Left ventricle myocardium superior (tissue), 1 donor: ENCODE data around the gene IL2. TPM values are rescaled to one million over a fixed set of nuclear protein-coding genes. Genes with fewer than 3 reads are reported as not detected.

Experiments
- ATAC-seq: fragments of 200-7000 bp; cut with Tn5 transposase; one replicate; pipeline ENCODE4 v1.9.1; 2020; ENCODE audit warnings: mild to moderate bottlenecking, moderate library complexity
- DNase-seq: peaks from one replicate; pipeline ENCODE4 v3.0.0-alpha.2; 2020
- intact Hi-C: fragments of 100-400 bp; cut with micrococcal nuclease; formaldehyde crosslinking; loops from one replicate; pipeline ENCODE4 v1.11.0; 2022
- long read RNA-seq: library from polyadenylated mRNA; unstranded; transcript quantifications from one replicate; pipeline ENCODE4 v2.0.0, GENCODE V29; 2021
- total RNA-seq: library from RNA; stranded (reverse); fragmentation: NEBNext Ultra II Directional; extraction: Animal tissue kit (Norgen Biotek cat#: 25700); gene quantifications from one replicate; pipeline ENCODE4 v1.2.1, GENCODE V29; 2021
- donor health status: DM: no; HTN: yes; CAD: no; lungs with severe emphysema.

Gene IL2
- not detected for total RNA-seq
- long read RNA-seq: 0 reads

- DNase-seq (no peak), ATAC-seq (no peak)
- intact Hi-C loops: no loop called here
These were observed at the start of gene IL2 for GRCh38 chr4:122456231-122457116. TSS of gene IL2 (minus strand) at chr4:122456725. CDS start at chr4:122456440, 285 bp downstream.

- ATAC-seq (no peak), DNase-seq (no peak)
- intact Hi-C loops: no loop called here
These were observed 46.7 kb upstream of the IL2 start for GRCh38 chr4:122503214-122503613.

GRCh38 chr4:122500852-122501501 lies 44.5 kb upstream of the IL2 start:
- DNase-seq (no peak), ATAC-seq (peak; percentile 26)
- intact Hi-C loops: no loop called here

- no peak for DNase-seq
- no peak for ATAC-seq
- intact Hi-C loops: no loop called here
These were observed 32.5 kb upstream of the IL2 start for GRCh38 chr4:122489061-122489460.

- DNase-seq (no peak), ATAC-seq (no peak)
- intact Hi-C loops: no loop called here
These were observed 27.0 kb upstream of the IL2 start for GRCh38 chr4:122483481-122483880.

GRCh38 chr4:122481766-122482405 lies 25.4 kb upstream of the IL2 start:
- ATAC-seq (no peak), DNase-seq (no peak)
- intact Hi-C loops: no loop called here

- ATAC-seq (no peak), DNase-seq (no peak)
- intact Hi-C loops: no loop called here
These were observed 24.3 kb upstream of the IL2 start for GRCh38 chr4:122480655-122481487.

GRCh38 chr4:122479935-122480416 lies 23.5 kb upstream of the IL2 start:
- DNase-seq (no peak), ATAC-seq (peak; percentile 45)
- intact Hi-C loops: no loop called here

GRCh38 chr4:122476745-122477144 lies 20.2 kb upstream of the IL2 start:
- ATAC-seq: no peak
- DNase-seq: no peak
- intact Hi-C loops: no loop called here

GRCh38 chr4:122476126-122476525 lies 19.6 kb upstream of the IL2 start:
- ATAC-seq (no peak), DNase-seq (no peak)
- intact Hi-C loops: no loop called here

- DNase-seq (no peak), ATAC-seq (no peak)
- intact Hi-C loops: no loop called here
These were observed 18.7 kb upstream of the IL2 start for GRCh38 chr4:122475233-122475632.

GRCh38 chr4:122469457-122469856 lies 12.9 kb upstream of the IL2 start:
- ATAC-seq: no peak
- no peak for DNase-seq
- intact Hi-C loops: no loop called here

- intact Hi-C loops: no loop called here
These were observed 2.1 kb upstream of the IL2 start for GRCh38 chr4:122458625-122459024.

GRCh38 chr4:122453384-122453995 lies 3.0 kb downstream of the IL2 start:
- intact Hi-C loops: no loop called here
- ATAC-seq: no peak
- no peak for DNase-seq

More at GRCh38 chr4:122458625-122459024, 2.1 kb upstream of the IL2 start:
- ATAC-seq: no peak
- no peak for DNase-seq

GRCh38 chr4:122450847-122451246 lies 5.7 kb downstream of the IL2 start:
- no peak for DNase-seq
- ATAC-seq: no peak
- intact Hi-C loops: no loop called here

GRCh38 chr4:122434285-122434684 lies 22.2 kb downstream of the IL2 start:
- DNase-seq (no peak), ATAC-seq (no peak)
- intact Hi-C loops: no loop called here

GRCh38 chr4:122431351-122431750 lies 25.2 kb downstream of the IL2 start:
- intact Hi-C loops: no loop called here
- ATAC-seq (no peak), DNase-seq (no peak)

GRCh38 chr4:122423246-122423645 lies 33.3 kb downstream of the IL2 start:
- ATAC-seq: no peak
- intact Hi-C loops: no loop called here
- no peak for DNase-seq

- intact Hi-C loops: no loop called here
- no peak for ATAC-seq
- DNase-seq: no peak
These were observed 44.0 kb downstream of the IL2 start for GRCh38 chr4:122412547-122412946.
